MM.1S (cell line): ENCODE data around the gene POU2AF3.

ENCODE experiments used
- DNase-seq: peaks from one replicate; pipeline ENCODE4 v3.0.0-alpha.2; 2015
- H2AFZ ChIP-seq: fragments of 300-600 bp; sonication (generic); 2 replicates; pipeline ENCODE4 v1.6.0; 2016; ENCODE audit warnings: antibody characterized with exemption, low read length
- H3F3A ChIP-seq: fragments of 300-600 bp; sonication (generic); 2 replicates; pipeline ENCODE4 v1.6.1; 2016; ENCODE audit warnings: mild to moderate bottlenecking, antibody characterized with exemption, low read length, moderate library complexity, mixed read lengths; ENCODE audit not compliant: insufficient read depth
- H3K27ac ChIP-seq: fragments of 300-600 bp; sonication (generic); 2 replicates; pipeline ENCODE4 v1.5.1; 2016; ENCODE audit warnings: mild to moderate bottlenecking, low read length
- H3K27me3 ChIP-seq: fragments of 300-600 bp; sonication (generic); replicated peaks from 2 replicates; pipeline ENCODE4 v1.6.0; 2016; ENCODE audit warnings: low read length; ENCODE audit not compliant: insufficient read depth
- H3K36me3 ChIP-seq: fragments of 300-600 bp; sonication (generic); replicated peaks from 2 replicates; pipeline ENCODE4 v1.6.1; 2016; ENCODE audit warnings: mild to moderate bottlenecking, low read length, mixed read lengths; ENCODE audit not compliant: insufficient read depth
- H3K4me1 ChIP-seq: fragments of 300-600 bp; sonication (generic); 2 replicates; pipeline ENCODE4 v1.6.1; 2016; ENCODE audit warnings: low read length, mixed read lengths
- H3K4me2 ChIP-seq: fragments of 300-600 bp; sonication (generic); 2 replicates; pipeline ENCODE4 v1.6.0; 2016; ENCODE audit warnings: low read depth, low read length
- H3K4me3 ChIP-seq: fragments of 300-600 bp; sonication (generic); 2 replicates; pipeline ENCODE4 v1.5.1; 2016; ENCODE audit warnings: low read length, mixed read lengths
- H3K79me2 ChIP-seq: fragments of 300-600 bp; sonication (generic); 2 replicates; pipeline ENCODE4 v1.6.1; 2016; ENCODE audit warnings: mixed run types, low read length, mixed read lengths
- H3K9ac ChIP-seq: fragments of 300-600 bp; sonication (generic); 2 replicates; pipeline ENCODE4 v1.6.1; 2016; ENCODE audit warnings: low read length, mixed read lengths
- H3K9me2 ChIP-seq: fragments of 300-600 bp; sonication (generic); replicated peaks from 2 replicates; pipeline ENCODE4 v1.6.1; 2016; ENCODE audit warnings: mild to moderate bottlenecking, low read length, mixed read lengths; ENCODE audit not compliant: insufficient read depth
- H3K9me3 ChIP-seq: fragments of 300-600 bp; sonication (generic); replicated peaks from 2 replicates; pipeline ENCODE4 v1.6.1; 2016; ENCODE audit warnings: mild to moderate bottlenecking, low read length, mixed read lengths; ENCODE audit not compliant: insufficient read depth
- H4K20me1 ChIP-seq: fragments of 300-600 bp; sonication (generic); 2 replicates; pipeline ENCODE4 v1.6.1; 2016; ENCODE audit warnings: mild to moderate bottlenecking, low read length, moderate library complexity, mixed read lengths; ENCODE audit not compliant: insufficient read depth
- CTCF ChIP-seq: fragments of 300-600 bp; sonication (generic); IDR thresholded peaks from 2 replicates; pipeline ENCODE4 v1.5.1; 2016; ENCODE audit warnings: antibody characterized with exemption, low read length, mixed read lengths
- EZH2 ChIP-seq: fragments of 300-600 bp; sonication (generic); optimal IDR thresholded peaks from 2 replicates; pipeline ENCODE3; 2017; ENCODE audit warnings: low read depth, mild to moderate bottlenecking, antibody characterized with exemption, low read length, mixed read lengths
- EZH2phosphoT487 ChIP-seq: fragments of 300-600 bp; sonication (generic); IDR thresholded peaks from 2 replicates; pipeline ENCODE4 v1.6.1; 2018; ENCODE audit warnings: antibody characterized with exemption, low read length

The POU2AF3 gene

GRCh38 chr11:111331711-111332479, 33.5 kb downstream of the POU2AF3 start:
- no peaks in the 10 kb centered on the region for H4K20me1 ChIP-seq
- H3K9me3 ChIP-seq = no peaks in the 10 kb centered on the region
- H3K79me2 ChIP-seq = no peaks in the 10 kb centered on the region
- no peak overlapping the region for H2AFZ ChIP-seq
- no peaks in the 10 kb centered on the region for H3K27me3 ChIP-seq
- H3K9me2 ChIP-seq = no peaks in the 10 kb centered on the region
- no peak overlapping the region for H3K9ac ChIP-seq
- DNase-seq = no peak
- H3K4me2 ChIP-seq = no peak overlapping the region
- TF ChIP-seq CTCF (no peak), EZH2phosphoT487 (no peak), EZH2 (no peak)
- no peak overlapping the region for H3K4me3 ChIP-seq
- no peaks in the 10 kb centered on the region for H3F3A ChIP-seq
- H3K36me3 ChIP-seq = no peaks in the 10 kb centered on the region
- no peaks in the 10 kb centered on the region for H3K4me1 ChIP-seq
- H3K27ac ChIP-seq = no peak overlapping the region

GRCh38 chr11:111334532-111335502, 36.5 kb downstream of the POU2AF3 start:
- no peak for DNase-seq
- Histone ChIP-seq H3K9ac (no peak overlapping the region), H3K79me2 (no peaks in the 10 kb centered on the region), H3K27ac (no peak overlapping the region), H3K4me2 (no peak overlapping the region), H2AFZ (no peak overlapping the region), H3K36me3 (no peaks in the 10 kb centered on the region), H3K27me3 (no peaks in the 10 kb centered on the region), H3K4me1 (no peaks in the 10 kb centered on the region), H3K4me3 (no peak overlapping the region), H4K20me1 (no peaks in the 10 kb centered on the region), H3K9me2 (no peaks in the 10 kb centered on the region), H3F3A (no peaks in the 10 kb centered on the region), H3K9me3 (no peaks in the 10 kb centered on the region)
- no peak for TF ChIP-seq EZH2
- no peak for TF ChIP-seq EZH2phosphoT487
- TF ChIP-seq CTCF = no peak

- Histone ChIP-seq H4K20me1 (no peaks in the 10 kb centered on the region), H3K27me3 (no peaks in the 10 kb centered on the region), H3K4me3 (no peak overlapping the region), H3K9ac (no peak overlapping the region), H3K36me3 (no peaks in the 10 kb centered on the region), H3F3A (no peaks in the 10 kb centered on the region), H3K9me3 (no peaks in the 10 kb centered on the region), H3K4me1 (no peaks in the 10 kb centered on the region), H3K4me2 (no peak overlapping the region), H2AFZ (no peak overlapping the region), H3K79me2 (no peaks in the 10 kb centered on the region), H3K9me2 (no peaks in the 10 kb centered on the region), H3K27ac (no peak overlapping the region)
- no peak for TF ChIP-seq EZH2phosphoT487
- no peak for TF ChIP-seq EZH2
- DNase-seq = no peak
Measured at GRCh38 chr11:111335549-111335948, 37.2 kb downstream of the POU2AF3 start.
